ENCODE results near the gene TMEM61.
A peak's percentile ranks its signal among the peaks of the same experiment; 100 is the strongest.
"Not testable (repeated sequence)": the region's sequence is repeated elsewhere in the genome, so short reads cannot be mapped to it uniquely, and the experiment has no call there.

Gene TMEM61

DNA sequence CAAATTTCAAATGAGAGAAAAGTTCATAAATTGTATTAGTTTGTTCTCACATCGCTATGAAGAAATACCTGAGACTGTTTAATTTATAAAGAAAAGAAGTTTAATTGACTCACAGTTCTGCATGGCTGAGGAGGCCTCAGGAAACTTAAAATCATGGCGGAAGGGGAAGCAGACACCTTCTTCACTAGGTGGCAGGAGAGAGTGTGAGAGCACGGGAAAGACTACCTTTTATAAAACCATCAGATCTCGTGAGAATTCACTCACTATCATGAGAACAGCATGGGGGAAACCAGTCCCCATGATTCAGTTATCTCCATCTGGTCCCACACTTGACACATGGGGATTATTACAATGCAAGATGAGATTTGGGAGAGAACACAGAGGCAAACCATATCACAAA lies 41.5 kb upstream of the TMEM61 start:
- not testable (repeated sequence) for DNase-seq (ENCODE audit: extremely low read depth, insufficient read length)
- TF ChIP-seq, protein P1, sequence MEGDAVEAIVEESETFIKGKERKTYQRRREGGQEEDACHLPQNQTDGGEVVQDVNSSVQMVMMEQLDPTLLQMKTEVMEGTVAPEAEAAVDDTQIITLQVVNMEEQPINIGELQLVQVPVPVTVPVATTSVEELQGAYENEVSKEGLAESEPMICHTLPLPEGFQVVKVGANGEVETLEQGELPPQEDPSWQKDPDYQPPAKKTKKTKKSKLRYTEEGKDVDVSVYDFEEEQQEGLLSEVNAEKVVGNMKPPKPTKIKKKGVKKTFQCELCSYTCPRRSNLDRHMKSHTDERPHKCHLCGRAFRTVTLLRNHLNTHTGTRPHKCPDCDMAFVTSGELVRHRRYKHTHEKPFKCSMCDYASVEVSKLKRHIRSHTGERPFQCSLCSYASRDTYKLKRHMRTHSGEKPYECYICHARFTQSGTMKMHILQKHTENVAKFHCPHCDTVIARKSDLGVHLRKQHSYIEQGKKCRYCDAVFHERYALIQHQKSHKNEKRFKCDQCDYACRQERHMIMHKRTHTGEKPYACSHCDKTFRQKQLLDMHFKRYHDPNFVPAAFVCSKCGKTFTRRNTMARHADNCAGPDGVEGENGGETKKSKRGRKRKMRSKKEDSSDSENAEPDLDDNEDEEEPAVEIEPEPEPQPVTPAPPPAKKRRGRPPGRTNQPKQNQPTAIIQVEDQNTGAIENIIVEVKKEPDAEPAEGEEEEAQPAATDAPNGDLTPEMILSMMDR (IDR thresholded peaks at IDR 0.05; ENCODE audit: insufficient read depth, low read length, poor library complexity, severe bottlenecking) = peak; percentile 8

DNA sequence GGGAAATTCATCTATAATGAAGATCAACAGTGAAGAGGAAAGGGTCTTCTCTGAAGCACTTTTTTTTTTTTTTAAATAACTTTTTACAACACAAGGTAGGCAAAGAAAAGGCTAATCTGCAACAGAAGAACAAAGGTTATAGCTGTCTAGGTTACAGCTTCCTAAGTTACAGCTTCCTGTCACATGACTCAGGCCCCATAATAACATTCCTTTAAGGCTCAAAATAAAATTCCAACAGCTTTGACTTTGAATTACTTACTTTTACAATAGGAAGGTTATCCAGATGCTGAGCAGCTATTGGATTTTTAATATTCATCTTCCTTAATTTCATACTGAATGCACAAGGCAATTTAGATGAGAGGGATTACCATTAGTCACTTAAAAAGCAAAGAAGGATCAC lies 40.4 kb upstream of the TMEM61 start:
- H3K4me3 ChIP-seq (replicated peaks; ENCODE audit: low read depth, low read length) = no peak overlapping the region
- H3K27me3 ChIP-seq (replicated peaks; ENCODE audit: control insufficient read depth, insufficient read depth, low read length) = no peaks in the 10 kb centered on the region
- H3K36me3 ChIP-seq (ENCODE audit: control insufficient read depth, insufficient read depth, low read length) = no peaks in the 10 kb centered on the region
- no peak for DNase-seq (ENCODE audit: extremely low read depth, insufficient read length)
- TF ChIP-seq, protein P1 (IDR thresholded peaks at IDR 0.05; ENCODE audit: insufficient read depth, low read length, poor library complexity, severe bottlenecking) = no peak

More for the DNA sequence above, 41.5 kb upstream of the TMEM61 start:
- not testable (repeated sequence) for H3K4me3 ChIP-seq (replicated peaks; ENCODE audit: low read depth, low read length); H3K27me3 ChIP-seq (replicated peaks; ENCODE audit: control insufficient read depth, insufficient read depth, low read length); H3K36me3 ChIP-seq (ENCODE audit: control insufficient read depth, insufficient read depth, low read length)

DNA sequence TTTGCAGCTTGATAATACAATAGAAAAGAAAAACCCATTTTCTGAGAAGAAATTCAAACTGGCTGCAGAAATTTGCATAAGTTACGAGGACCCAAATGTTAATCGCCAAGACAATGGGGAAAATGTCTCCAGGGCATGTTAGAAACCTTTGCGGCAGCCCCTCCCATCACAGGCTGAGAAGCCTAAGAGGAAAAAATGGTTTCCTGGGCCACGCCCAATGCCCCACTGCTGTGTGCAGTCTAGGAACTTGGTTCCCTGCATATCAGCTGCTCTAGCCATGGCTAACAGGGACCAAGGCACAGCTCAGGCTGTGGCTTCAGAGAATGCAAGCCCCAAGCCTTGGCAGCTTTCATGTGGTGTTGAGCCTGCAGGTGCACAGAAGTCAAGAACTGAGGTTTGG lies 37.5 kb upstream of the TMEM61 start:
- H3K36me3 ChIP-seq (ENCODE audit: control insufficient read depth, insufficient read depth, low read length) = no peaks in the 10 kb centered on the region
- TF ChIP-seq, protein P1 (IDR thresholded peaks at IDR 0.05; ENCODE audit: insufficient read depth, low read length, poor library complexity, severe bottlenecking) = no peak
- no peaks in the 10 kb centered on the region for H3K27me3 ChIP-seq (replicated peaks; ENCODE audit: control insufficient read depth, insufficient read depth, low read length)
- H3K4me3 ChIP-seq (replicated peaks; ENCODE audit: low read depth, low read length) = no peak overlapping the region
- no peak for DNase-seq (ENCODE audit: extremely low read depth, insufficient read length)

DNA sequence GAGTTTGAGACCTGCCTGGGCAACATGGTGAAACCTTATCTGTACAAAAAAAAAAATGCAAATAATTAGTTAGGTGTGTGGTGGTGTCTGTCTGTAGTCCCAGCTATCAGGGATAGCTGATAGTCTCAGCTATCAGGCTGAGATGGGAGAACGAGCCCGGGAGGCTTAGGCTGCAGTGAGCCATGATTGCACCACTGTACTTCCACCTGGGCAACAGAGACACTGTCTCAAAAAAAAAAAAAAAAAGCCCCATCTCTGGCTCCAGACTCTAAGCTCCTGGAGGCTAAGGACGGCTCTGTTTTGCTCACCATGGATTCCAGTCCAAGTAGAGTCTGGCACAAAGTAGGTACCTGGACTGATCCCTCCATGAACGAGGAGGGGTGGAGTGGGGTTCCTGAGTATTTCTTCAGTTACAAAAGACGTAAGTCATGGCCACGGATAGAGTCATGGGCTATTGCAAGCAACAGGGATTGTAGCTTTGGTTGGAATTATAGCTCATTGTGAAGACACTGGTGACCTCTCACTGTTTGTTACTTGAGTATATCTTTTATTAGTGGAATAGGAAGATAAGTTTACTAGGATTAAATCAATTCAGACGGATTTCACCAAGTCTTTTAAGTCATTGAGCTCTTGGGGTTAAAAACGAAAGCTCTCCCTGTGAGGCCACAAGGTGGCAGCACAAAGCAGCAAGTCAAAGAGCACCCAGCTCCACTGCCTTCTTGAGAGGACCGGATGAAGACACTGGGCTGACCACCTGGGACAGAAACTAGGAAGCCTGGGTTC lies 35.6 kb upstream of the TMEM61 start:
- no peak overlapping the region for H3K4me3 ChIP-seq (replicated peaks; ENCODE audit: low read depth, low read length)
- DNase-seq (ENCODE audit: extremely low read depth, insufficient read length) = peak; percentile 19
- TF ChIP-seq, protein P1 (IDR thresholded peaks at IDR 0.05; ENCODE audit: insufficient read depth, low read length, poor library complexity, severe bottlenecking) = peak; percentile 86

DNA sequence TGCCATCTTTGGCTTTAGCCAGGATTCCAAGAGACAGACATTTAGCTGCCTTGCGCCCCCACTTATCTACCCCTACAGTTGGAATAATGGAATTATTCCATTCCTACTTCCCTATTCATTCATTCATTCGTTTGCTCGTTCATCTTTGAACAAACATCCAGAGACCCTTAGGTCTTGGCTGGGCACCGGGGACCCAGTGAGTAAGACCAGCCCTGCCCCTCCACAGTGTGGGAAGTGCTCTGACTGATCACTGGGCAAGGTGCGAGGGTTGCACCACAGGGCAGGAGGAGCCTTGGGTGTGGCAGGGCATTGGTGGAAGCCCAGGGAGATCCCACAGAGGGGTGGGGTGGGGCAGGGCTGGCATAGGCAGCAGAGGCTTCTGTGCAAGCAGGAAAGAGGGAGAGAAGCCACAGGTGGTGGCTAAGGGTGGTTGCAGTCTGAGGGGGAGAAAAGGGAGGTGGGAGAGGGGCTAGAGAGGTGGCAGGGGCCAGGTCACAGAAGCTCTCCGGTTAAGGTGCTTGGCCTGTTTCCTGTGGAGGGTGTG lies 35.0 kb upstream of the TMEM61 start:
- no peaks in the 10 kb centered on the region for H3K27me3 ChIP-seq (replicated peaks; ENCODE audit: control insufficient read depth, insufficient read depth, low read length)
- H3K4me3 ChIP-seq (replicated peaks; ENCODE audit: low read depth, low read length) = no peak overlapping the region
- DNase-seq (ENCODE audit: extremely low read depth, insufficient read length) = no peak
- H3K36me3 ChIP-seq (ENCODE audit: control insufficient read depth, insufficient read depth, low read length) = no peaks in the 10 kb centered on the region
- TF ChIP-seq, protein P1 (IDR thresholded peaks at IDR 0.05; ENCODE audit: insufficient read depth, low read length, poor library complexity, severe bottlenecking) = no peak

More for the DNA sequence above, 35.6 kb upstream of the TMEM61 start:
- no peaks in the 10 kb centered on the region for H3K36me3 ChIP-seq (ENCODE audit: control insufficient read depth, insufficient read depth, low read length)
- no peaks in the 10 kb centered on the region for H3K27me3 ChIP-seq (replicated peaks; ENCODE audit: control insufficient read depth, insufficient read depth, low read length)

Data from GM06990 (cell line).